SK-N-SH (cell line): ENCODE data around the gene DNASE2. TPM values are rescaled to one million over a fixed set of nuclear protein-coding genes. Genes with fewer than 3 reads are reported as not detected.

Experiments
- CTCF ChIA-PET: fragments of 300-600, 350-600 bp; formaldehyde crosslinking; extraction: SDS; loops from one replicate; lab custom pipeline; 2021; lab: Yijun Ruan, JAX
- POLR2A ChIA-PET: fragments of 350-600 bp; sonication (Branson Sonifier 250); formaldehyde crosslinking; extraction: SDS; loops from one replicate; lab custom pipeline; 2020; ENCODE audit warnings: antibody characterized with exemption, inconsistent platforms; lab: Yijun Ruan, JAX
- DNase-seq: peaks from one replicate; pipeline ENCODE4 v3.0.0; 2012
- H2AFZ ChIP-seq: fragments of 200-600 bp; sonication (generic); 2 replicates; pipeline ENCODE4 v1.8.1; 2016; ENCODE audit warnings: antibody characterized with exemption, mild to moderate bottlenecking, low read depth
- H3F3A ChIP-seq: fragments of 200-600 bp; sonication (generic); replicated peaks from 2 replicates; pipeline ENCODE3; 2016; ENCODE audit warnings: antibody characterized with exemption, mild to moderate bottlenecking; ENCODE audit not compliant: insufficient read depth
- H3K27ac ChIP-seq, 2 experiments: fragments of 200-500 bp in 1 of 2; fragments of 200-600 bp in 1 of 2; sonication (Bioruptor generic) in 1 of 2; sonication (generic), shearing (Covaris generic) in 1 of 2; 2 replicates each; pipeline versions ENCODE4 v1.5.1 to v1.6.1; 2014 to 2016; ENCODE audit warnings: low read depth in 2 of 2, inconsistent platforms in 1 of 2, low read length in 1 of 2, mild to moderate bottlenecking in 1 of 2, mixed read lengths in 1 of 2
- H3K27me3 ChIP-seq: fragments of 200-600 bp; sonication (generic), shearing (Covaris generic); 2 replicates; pipeline ENCODE4 v1.6.1; 2016; ENCODE audit warnings: mixed run types; ENCODE audit not compliant: insufficient read depth
- H3K36me3 ChIP-seq, 2 experiments: fragments of 200-500 bp in 1 of 2; fragments of 200-600 bp in 1 of 2; sonication (Bioruptor generic) in 1 of 2; sonication (generic) in 1 of 2; replicated peaks in 1 of 2; 2 replicates each; pipeline versions ENCODE3 to v1.5.1; 2014 to 2016; ENCODE audit warnings: low read length in 1 of 2, mild to moderate bottlenecking in 1 of 2; ENCODE audit not compliant: insufficient read depth in 2 of 2, control insufficient read depth in 1 of 2
- H3K4me1 ChIP-seq, 2 experiments: fragments of 200-500 bp in 1 of 2; fragments of 200-600 bp in 1 of 2; sonication (Bioruptor generic) in 1 of 2; sonication (generic), shearing (Covaris generic) in 1 of 2; 2 replicates each; pipeline versions ENCODE4 v1.5.1 to v1.6.1; 2014 to 2016; ENCODE audit warnings: low read depth in 1 of 2, low read length in 1 of 2, mixed run types in 1 of 2; ENCODE audit not compliant: insufficient read depth in 2 of 2, control insufficient read depth in 1 of 2
- H3K4me2 ChIP-seq: fragments of 200-600 bp; sonication (generic), shearing (Covaris generic); 2 replicates; pipeline ENCODE4 v1.6.1; 2017; ENCODE audit warnings: mixed run types
- H3K4me3 ChIP-seq, 2 experiments: fragments of 200-500 bp in 1 of 2; fragments of 200-600 bp in 1 of 2; sonication (Bioruptor generic) in 1 of 2; sonication (generic), shearing (Covaris generic) in 1 of 2; 2 replicates each; pipeline versions ENCODE4 v1.5.1 to v1.8.1; 2014 to 2016; ENCODE audit warnings: low read depth in 2 of 2, inconsistent platforms in 1 of 2, low read length in 1 of 2, mild to moderate bottlenecking in 1 of 2, mixed read lengths in 1 of 2, moderate library complexity in 1 of 2
- H3K79me2 ChIP-seq: fragments of 200-600 bp; sonication (generic); 2 replicates; pipeline ENCODE4 v1.8.1; 2017; ENCODE audit warnings: mild to moderate bottlenecking; ENCODE audit not compliant: insufficient read depth
- H3K9ac ChIP-seq: fragments of 200-600 bp; sonication (generic); 2 replicates; pipeline ENCODE4 v1.6.1; 2017; ENCODE audit warnings: mixed run types
- H3K9me2 ChIP-seq: fragments of 200-600 bp; sonication (generic); 2 replicates; pipeline ENCODE4 v1.6.1; 2017; ENCODE audit warnings: mixed run types
- H3K9me3 ChIP-seq: fragments of 200-600 bp; sonication (generic); 2 replicates; pipeline ENCODE4 v1.6.1; 2017; ENCODE audit warnings: mixed run types, mild to moderate bottlenecking, moderate library complexity
- H4K20me1 ChIP-seq: fragments of 200-600 bp; sonication (generic); 2 replicates; pipeline ENCODE4 v1.6.1; 2017; ENCODE audit warnings: mild to moderate bottlenecking, mixed run types; ENCODE audit not compliant: insufficient read depth
- CHD2 ChIP-seq: fragments of 150-350 bp; IDR thresholded peaks from 2 replicates; pipeline ENCODE4 v1.6.1; 2018; ENCODE audit warnings: low read length; ENCODE audit not compliant: partially characterized antibody
- EP300 ChIP-seq, 2 experiments: IDR thresholded peaks; 2 replicates each; pipeline versions ENCODE4 v1.4.0 to v1.6.1; 2012; ENCODE audit warnings: borderline replicate concordance in 1 of 2, low read depth in 1 of 2, low read length in 1 of 2
- EZH2phosphoT487 ChIP-seq: fragments of 200-600 bp; sonication (generic); IDR thresholded peaks from 2 replicates; pipeline ENCODE4 v1.6.1; 2017; ENCODE audit warnings: low read depth, mixed run types, mild to moderate bottlenecking, antibody characterized with exemption, moderate library complexity, borderline replicate concordance
- FOXM1 ChIP-seq: IDR thresholded peaks from 2 replicates; pipeline ENCODE4 v1.4.0; 2012; ENCODE audit warnings: low read depth, mild to moderate bottlenecking
- MXI1 ChIP-seq: IDR thresholded peaks from 2 replicates; pipeline ENCODE4 v1.6.1; 2012; ENCODE audit warnings: mild to moderate bottlenecking, low read depth, low read length, improper control_type of control experiment
- NFIC ChIP-seq: IDR thresholded peaks from 2 replicates; pipeline ENCODE4 v1.4.0; 2012; ENCODE audit warnings: borderline replicate concordance
- NRF1 ChIP-seq: IDR thresholded peaks from 2 replicates; pipeline ENCODE4 v1.6.1; 2012; ENCODE audit warnings: low read depth, mild to moderate bottlenecking, low read length
- POLR2AphosphoS5 ChIP-seq: IDR thresholded peaks from 2 replicates; pipeline ENCODE4 v1.6.1; 2012; ENCODE audit warnings: low read depth, low read length
- RCOR1 ChIP-seq: fragments of 150-350 bp; IDR thresholded peaks from 2 replicates; pipeline ENCODE4 v1.6.1; 2017; ENCODE audit warnings: antibody characterized with exemption, low read length
- RFX5 ChIP-seq: IDR thresholded peaks from 2 replicates; pipeline ENCODE4 v1.6.1; 2012; ENCODE audit warnings: mild to moderate bottlenecking, improper control_type of control experiment, low read length
- RXRA ChIP-seq: IDR thresholded peaks from 2 replicates; pipeline ENCODE4 v1.4.0; 2012; ENCODE audit warnings: low read depth, mild to moderate bottlenecking, borderline replicate concordance
- SMC3 ChIP-seq: IDR thresholded peaks from 2 replicates; pipeline ENCODE4 v1.6.1; 2012; ENCODE audit warnings: low read depth, low read length, improper control_type of control experiment
- TCF12 ChIP-seq: IDR thresholded peaks from 2 replicates; pipeline ENCODE4 v1.4.0; 2012
- WGBS: methylation state at CpG from one replicate; pipeline ENCODE4 v1.1.6; 2017; ENCODE audit warnings: low lambda C conversion rate; 5-methylcytosine and 5-hydroxymethylcytosine counted together
- polyA plus RNA-seq, 3 experiments: library from polyadenylated mRNA; depleted of rRNA; stranded (reverse); fragments of >200 nt; gene quantifications; 2 replicates each; pipeline ENCODE4 v1.2.3, GENCODE V29; 2012
- TF ChIP-seq, protein P1 (sequence below): IDR thresholded peaks from 2 replicates; pipeline ENCODE4 v1.4.0; 2012; ENCODE audit warnings: low read depth, borderline replicate concordance
- TF ChIP-seq, protein P2 (sequence below): fragments of 150-350 bp; IDR thresholded peaks from 2 replicates; pipeline ENCODE4 v1.6.1; 2016; ENCODE audit warnings: mild to moderate bottlenecking, low read depth, low read length
- TF ChIP-seq, protein P3 (sequence below): IDR thresholded peaks from 2 replicates; pipeline ENCODE4 v1.6.1; 2012; ENCODE audit warnings: mild to moderate bottlenecking, low read depth, low read length, moderate library complexity

DNASE2 gene
- polyA plus RNA-seq, 1 of the 3 experiments (the other 2 are of a cell fraction): 29.8 TPM

DNA sequence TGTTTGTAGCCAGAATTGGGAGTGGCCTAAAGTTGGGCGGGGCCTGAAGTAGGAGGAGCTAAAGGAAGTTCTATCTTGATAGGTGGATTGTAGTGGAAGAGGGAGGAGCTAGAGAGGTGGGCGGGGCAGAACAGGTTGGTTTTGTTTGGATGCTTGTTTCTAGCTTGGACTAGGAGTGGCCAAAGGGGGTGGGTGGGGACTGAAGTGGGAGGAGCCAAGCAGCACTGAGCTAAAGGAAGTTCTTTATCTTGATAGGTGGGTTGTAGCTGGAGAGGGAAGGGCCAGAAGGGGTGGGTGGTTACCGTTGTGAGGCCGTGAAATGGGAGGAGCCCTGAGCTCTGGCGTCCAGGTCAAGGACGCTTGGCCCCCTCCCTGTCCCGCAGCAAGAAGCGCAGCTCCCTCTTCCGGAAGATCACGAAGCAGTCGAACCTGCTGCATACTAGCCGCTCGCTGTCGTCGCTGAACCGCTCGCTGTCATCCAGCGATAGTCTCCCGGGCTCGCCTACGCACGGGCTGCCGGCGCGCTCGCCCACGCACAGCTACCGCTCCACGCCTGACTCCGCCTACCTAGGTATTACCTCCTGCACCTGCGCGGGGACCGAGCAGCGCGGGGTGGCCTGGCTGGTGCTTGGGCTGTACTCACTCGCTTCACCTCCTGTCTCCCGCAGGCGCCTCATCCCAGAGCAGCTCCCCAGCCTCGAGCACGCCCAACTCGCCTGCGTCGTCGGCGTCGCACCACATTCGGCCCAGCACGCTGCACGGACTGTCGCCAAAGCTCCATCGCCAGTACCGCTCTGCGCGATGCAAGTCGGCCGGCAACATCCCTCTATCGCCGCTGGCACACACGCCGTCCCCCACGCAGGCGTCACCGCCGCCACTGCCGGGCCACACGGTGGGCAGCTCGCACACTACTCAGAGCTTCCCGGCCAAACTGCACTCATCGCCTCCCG is 8.0 kb downstream of the DNASE2 start:
- Histone ChIP-seq H3K9me3 (no peaks in the 10 kb centered on the region), H3K27ac (no peak overlapping the region), H3K4me2 (no peak overlapping the region), H3F3A (peaks cover 7% of the 10 kb centered on the region), H3K9ac (no peak overlapping the region), H3K4me1 (no peaks in the 10 kb centered on the region), H3K27me3 (no peaks in the 10 kb centered on the region), H2AFZ (no peak overlapping the region), H3K4me3 (no peak overlapping the region), H4K20me1 (no peaks in the 10 kb centered on the region), H3K36me3 (peaks cover 0 to 3% of the 10 kb centered on the region in 2 experiments), H3K9me2 (no peaks in the 10 kb centered on the region), H3K79me2 (no peaks in the 10 kb centered on the region)
- CTCF ChIA-PET: interaction anchor here (0.6 to 10.3 kb wide), 7 partner anchors 7 to 458 kb away, joined by 3 to 62 read pairs (median 4); partner anchors contain the start of gene KLF1
- POLR2A ChIA-PET: interaction anchor here (0.6 to 2.0 kb wide), 4 partner anchors 8 to 67 kb away, joined by 3 to 6 read pairs (median 3); partner anchors contain the start of genes DNASE2 and GCDH
- TF ChIP-seq, protein P1, sequence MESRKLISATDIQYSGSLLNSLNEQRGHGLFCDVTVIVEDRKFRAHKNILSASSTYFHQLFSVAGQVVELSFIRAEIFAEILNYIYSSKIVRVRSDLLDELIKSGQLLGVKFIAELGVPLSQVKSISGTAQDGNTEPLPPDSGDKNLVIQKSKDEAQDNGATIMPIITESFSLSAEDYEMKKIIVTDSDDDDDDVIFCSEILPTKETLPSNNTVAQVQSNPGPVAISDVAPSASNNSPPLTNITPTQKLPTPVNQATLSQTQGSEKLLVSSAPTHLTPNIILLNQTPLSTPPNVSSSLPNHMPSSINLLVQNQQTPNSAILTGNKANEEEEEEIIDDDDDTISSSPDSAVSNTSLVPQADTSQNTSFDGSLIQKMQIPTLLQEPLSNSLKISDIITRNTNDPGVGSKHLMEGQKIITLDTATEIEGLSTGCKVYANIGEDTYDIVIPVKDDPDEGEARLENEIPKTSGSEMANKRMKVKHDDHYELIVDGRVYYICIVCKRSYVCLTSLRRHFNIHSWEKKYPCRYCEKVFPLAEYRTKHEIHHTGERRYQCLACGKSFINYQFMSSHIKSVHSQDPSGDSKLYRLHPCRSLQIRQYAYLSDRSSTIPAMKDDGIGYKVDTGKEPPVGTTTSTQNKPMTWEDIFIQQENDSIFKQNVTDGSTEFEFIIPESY: no peak
- no peak for TF ChIP-seq EP300 (IDR thresholded peaks at IDR 0.05; ENCODE audit: borderline replicate concordance in 1 of 2, low read depth in 1 of 2, low read length in 1 of 2)
- TF ChIP-seq CHD2: no peak
- TF ChIP-seq TCF12: no peak
- TF ChIP-seq, protein P2, sequence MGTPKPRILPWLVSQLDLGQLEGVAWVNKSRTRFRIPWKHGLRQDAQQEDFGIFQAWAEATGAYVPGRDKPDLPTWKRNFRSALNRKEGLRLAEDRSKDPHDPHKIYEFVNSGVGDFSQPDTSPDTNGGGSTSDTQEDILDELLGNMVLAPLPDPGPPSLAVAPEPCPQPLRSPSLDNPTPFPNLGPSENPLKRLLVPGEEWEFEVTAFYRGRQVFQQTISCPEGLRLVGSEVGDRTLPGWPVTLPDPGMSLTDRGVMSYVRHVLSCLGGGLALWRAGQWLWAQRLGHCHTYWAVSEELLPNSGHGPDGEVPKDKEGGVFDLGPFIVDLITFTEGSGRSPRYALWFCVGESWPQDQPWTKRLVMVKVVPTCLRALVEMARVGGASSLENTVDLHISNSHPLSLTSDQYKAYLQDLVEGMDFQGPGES: no peak
- TF ChIP-seq FOXM1: no peak
- TF ChIP-seq POLR2AphosphoS5: no peak
- no peak for TF ChIP-seq RFX5
- TF ChIP-seq, protein P3, sequence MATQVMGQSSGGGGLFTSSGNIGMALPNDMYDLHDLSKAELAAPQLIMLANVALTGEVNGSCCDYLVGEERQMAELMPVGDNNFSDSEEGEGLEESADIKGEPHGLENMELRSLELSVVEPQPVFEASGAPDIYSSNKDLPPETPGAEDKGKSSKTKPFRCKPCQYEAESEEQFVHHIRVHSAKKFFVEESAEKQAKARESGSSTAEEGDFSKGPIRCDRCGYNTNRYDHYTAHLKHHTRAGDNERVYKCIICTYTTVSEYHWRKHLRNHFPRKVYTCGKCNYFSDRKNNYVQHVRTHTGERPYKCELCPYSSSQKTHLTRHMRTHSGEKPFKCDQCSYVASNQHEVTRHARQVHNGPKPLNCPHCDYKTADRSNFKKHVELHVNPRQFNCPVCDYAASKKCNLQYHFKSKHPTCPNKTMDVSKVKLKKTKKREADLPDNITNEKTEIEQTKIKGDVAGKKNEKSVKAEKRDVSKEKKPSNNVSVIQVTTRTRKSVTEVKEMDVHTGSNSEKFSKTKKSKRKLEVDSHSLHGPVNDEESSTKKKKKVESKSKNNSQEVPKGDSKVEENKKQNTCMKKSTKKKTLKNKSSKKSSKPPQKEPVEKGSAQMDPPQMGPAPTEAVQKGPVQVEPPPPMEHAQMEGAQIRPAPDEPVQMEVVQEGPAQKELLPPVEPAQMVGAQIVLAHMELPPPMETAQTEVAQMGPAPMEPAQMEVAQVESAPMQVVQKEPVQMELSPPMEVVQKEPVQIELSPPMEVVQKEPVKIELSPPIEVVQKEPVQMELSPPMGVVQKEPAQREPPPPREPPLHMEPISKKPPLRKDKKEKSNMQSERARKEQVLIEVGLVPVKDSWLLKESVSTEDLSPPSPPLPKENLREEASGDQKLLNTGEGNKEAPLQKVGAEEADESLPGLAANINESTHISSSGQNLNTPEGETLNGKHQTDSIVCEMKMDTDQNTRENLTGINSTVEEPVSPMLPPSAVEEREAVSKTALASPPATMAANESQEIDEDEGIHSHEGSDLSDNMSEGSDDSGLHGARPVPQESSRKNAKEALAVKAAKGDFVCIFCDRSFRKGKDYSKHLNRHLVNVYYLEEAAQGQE: no peak
- no peak for TF ChIP-seq SMC3
- TF ChIP-seq RCOR1: no peak
- TF ChIP-seq NFIC: no peak
- no peak for TF ChIP-seq EZH2phosphoT487
- TF ChIP-seq MXI1: no peak
- no peak for TF ChIP-seq NRF1
- TF ChIP-seq RXRA: no peak
- DNase-seq: peak; percentile 83
- WGBS: 98% methylated on average over 70 of the region's 70 CpGs
